Measurements from ENCODE around the gene M1AP. TPM values are rescaled to one million over a fixed set of nuclear protein-coding genes. Genes with fewer than 3 reads are reported as not detected.

M1AP gene
- total and polyA plus RNA-seq, 2 of the 4 experiments (the other 2 are of a cell fraction), result 0.03 TPM; not detected in 1

DNA sequence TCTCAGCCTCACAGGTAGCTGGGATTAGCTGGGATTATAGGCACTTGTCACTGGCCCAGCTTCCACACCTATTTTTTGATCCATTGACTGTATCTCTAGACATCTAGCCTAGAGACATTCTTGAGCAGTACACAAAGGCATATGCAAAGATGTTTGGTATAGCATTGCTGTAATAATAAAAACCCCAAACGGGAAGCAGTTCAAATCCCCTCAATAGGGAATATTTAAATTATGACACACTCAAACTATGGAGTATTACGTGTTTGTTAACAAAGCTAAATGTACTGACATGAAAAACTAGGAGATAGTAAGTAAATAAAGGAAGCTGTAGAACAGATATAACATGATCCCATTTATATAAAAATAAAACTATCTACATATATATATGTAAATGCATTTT, 65.9 kb downstream of the M1AP start:
- TF ChIP-seq CHD1 (IDR thresholded peaks at IDR 0.05; ENCODE audit: low read depth, low read length) (no peak), FOS (IDR thresholded peaks at IDR 0.05; ENCODE audit: low read depth, low read length) (no peak), NFE2L2 (IDR thresholded peaks at IDR 0.05; ENCODE audit: low read depth, low read length) (no peak), MXI1 (IDR thresholded peaks at IDR 0.05; ENCODE audit: borderline replicate concordance, low read depth, low read length) (no peak), SMC3 (IDR thresholded peaks at IDR 0.05; ENCODE audit: low read depth, low read length) (no peak), MAZ (IDR thresholded peaks at IDR 0.05; ENCODE audit: borderline replicate concordance, low read depth, low read length) (no peak), CTCF (conservative IDR thresholded peaks at IDR 0.05; ENCODE audit: low read depth, low read length) (no peak), RAD21 (IDR thresholded peaks at IDR 0.05; ENCODE audit: low read length) (no peak), BHLHE40 (IDR thresholded peaks at IDR 0.05; ENCODE audit: low read depth, low read length) (no peak), RCOR1 (IDR thresholded peaks at IDR 0.05; ENCODE audit: insufficient replicate concordance, low read length) (no peak), POLR2A (IDR thresholded peaks at IDR 0.05; ENCODE audit: low read depth, low read length) (no peak), RFX5 (IDR thresholded peaks at IDR 0.05; ENCODE audit: low read depth, low read length) (no peak), CEBPB (IDR thresholded peaks at IDR 0.05; ENCODE audit: low read depth, low read length) (no peak), MAFK (IDR thresholded peaks at IDR 0.05; ENCODE audit: low read depth, low read length) (no peak)
- TF ChIP-seq, protein P1, sequence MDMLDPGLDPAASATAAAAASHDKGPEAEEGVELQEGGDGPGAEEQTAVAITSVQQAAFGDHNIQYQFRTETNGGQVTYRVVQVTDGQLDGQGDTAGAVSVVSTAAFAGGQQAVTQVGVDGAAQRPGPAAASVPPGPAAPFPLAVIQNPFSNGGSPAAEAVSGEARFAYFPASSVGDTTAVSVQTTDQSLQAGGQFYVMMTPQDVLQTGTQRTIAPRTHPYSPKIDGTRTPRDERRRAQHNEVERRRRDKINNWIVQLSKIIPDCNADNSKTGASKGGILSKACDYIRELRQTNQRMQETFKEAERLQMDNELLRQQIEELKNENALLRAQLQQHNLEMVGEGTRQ (IDR thresholded peaks at IDR 0.05; ENCODE audit: low read depth, low read length), result no peak
- TF ChIP-seq, protein P2, sequence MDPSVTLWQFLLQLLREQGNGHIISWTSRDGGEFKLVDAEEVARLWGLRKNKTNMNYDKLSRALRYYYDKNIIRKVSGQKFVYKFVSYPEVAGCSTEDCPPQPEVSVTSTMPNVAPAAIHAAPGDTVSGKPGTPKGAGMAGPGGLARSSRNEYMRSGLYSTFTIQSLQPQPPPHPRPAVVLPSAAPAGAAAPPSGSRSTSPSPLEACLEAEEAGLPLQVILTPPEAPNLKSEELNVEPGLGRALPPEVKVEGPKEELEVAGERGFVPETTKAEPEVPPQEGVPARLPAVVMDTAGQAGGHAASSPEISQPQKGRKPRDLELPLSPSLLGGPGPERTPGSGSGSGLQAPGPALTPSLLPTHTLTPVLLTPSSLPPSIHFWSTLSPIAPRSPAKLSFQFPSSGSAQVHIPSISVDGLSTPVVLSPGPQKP (IDR thresholded peaks at IDR 0.05; ENCODE audit: borderline replicate concordance, low read depth, low read length), result no peak
- H2AK5ac ChIP-seq (ENCODE audit: low read depth, low read length), result no peak overlapping the region
- no peak overlapping the region for H2AFZ ChIP-seq (replicated peaks; ENCODE audit: low read length, poor library complexity)
- WGBS, 2 experiments (ENCODE audit: extremely low coverage in 2 of 2, insufficient read length in 1 of 2), result no CpG with 5 or more reads among the region's 2 CpGs
- ChIA-PET POLR2A (ENCODE audit: unreplicated experiment) (no interaction called here), CTCF (no interaction called here)
- H3K36me3 ChIP-seq (ENCODE audit: control insufficient read depth, insufficient read depth, low read length), result no peaks in the 10 kb centered on the region
- no peak overlapping the region for H3K4ac ChIP-seq (ENCODE audit: low read depth, low read length)
- H2BK5ac ChIP-seq (ENCODE audit: low read depth, low read length, poor library complexity, severe bottlenecking), result no peak overlapping the region
- H3K9me3 ChIP-seq (ENCODE audit: control insufficient read depth, insufficient read depth, low read length), result no peaks in the 10 kb centered on the region
- no peak for ATAC-seq (ENCODE audit: low read depth)
- H3K4me3 ChIP-seq (ENCODE audit: insufficient read depth, low read depth, low read length), result no peak overlapping the region
- peaks cover 14% of the 10 kb centered on the region for H3K9me1 ChIP-seq (ENCODE audit: insufficient read depth, low read length)
- H4K20me1 ChIP-seq (ENCODE audit: insufficient read depth, low read length), result no peaks in the 10 kb centered on the region
- H3K27me3 ChIP-seq (ENCODE audit: control insufficient read depth, insufficient read depth, low read length), result no peaks in the 10 kb centered on the region
- H3K23ac ChIP-seq (ENCODE audit: low read depth, low read length), result no peak overlapping the region
- DNase-seq, result no peak
- no peak overlapping the region for H4K8ac ChIP-seq (ENCODE audit: low read depth in 2 of 2, low read length in 2 of 2)
- H3K27ac ChIP-seq (ENCODE audit: insufficient read depth, low read length), result no peak overlapping the region
- intact Hi-C loops (cut with micrococcal nuclease) (no loop called here), in situ Hi-C loops (cut with MboI; ENCODE audit: low sequenced_read_pairs) (no loop called here), dilution Hi-C loops (cut with HindIII; ENCODE audit: low sequenced_read_pairs, unreplicated experiment) (no loop called here)
- no peak overlapping the region for H3K9ac ChIP-seq (ENCODE audit: low read depth, low read length)
- no peak overlapping the region for H3K18ac ChIP-seq (ENCODE audit: low read depth, low read length)
- no peak overlapping the region for H2BK20ac ChIP-seq (ENCODE audit: low read depth, low read length)
- peaks cover 18% of the 10 kb centered on the region for H3K4me1 ChIP-seq (ENCODE audit: control insufficient read depth, insufficient read depth, low read length)
- H4K5ac ChIP-seq (ENCODE audit: low read depth, low read length), result no peak overlapping the region
- no peak overlapping the region for H3K4me2 ChIP-seq (ENCODE audit: low read depth, low read length)
- no peak overlapping the region for H2AK9ac ChIP-seq (replicated peaks; ENCODE audit: low read depth, low read length, poor library complexity)
- no peak overlapping the region for H4K91ac ChIP-seq (ENCODE audit: insufficient read depth, low read depth, low read length)
- H2BK120ac ChIP-seq (ENCODE audit: low read depth, low read length), result peak overlapping the region; percentile 14; the same call in 1 of the 2 replicates
- H3K56ac ChIP-seq (ENCODE audit: extremely low read depth, insufficient read depth, low read length), result no peak overlapping the region
- H3K14ac ChIP-seq (replicated peaks; ENCODE audit: low read depth, low read length), result no peak overlapping the region
- BruUV-seq (replicated peaks), result no TSS peak
- H3K79me1 ChIP-seq (ENCODE audit: low read depth in 1 of 2, low read length in 2 of 2), result no peaks in the 10 kb centered on the region
- H2BK15ac ChIP-seq (ENCODE audit: low read depth, low read length), result no peak overlapping the region
